H1 (cell line): ENCODE results near the gene SOCS3. TPM values are rescaled to one million over a fixed set of nuclear protein-coding genes. Genes with fewer than 3 reads are reported as not detected.

ENCODE experiments used
- CTCF ChIA-PET: fragments of 300-600 bp; sonication (Branson Sonifier 250); formaldehyde crosslinking; loops from one replicate; lab custom pipeline; 2021; ENCODE audit not compliant: partially characterized antibody; lab: Charles Lee
- POLR2A ChIA-PET: fragments of 300-600 bp; sonication (Branson Sonifier 250); formaldehyde crosslinking; loops from one replicate; lab custom pipeline; 2021; ENCODE audit warnings: inconsistent platforms; ENCODE audit not compliant: partially characterized antibody; lab: Charles Lee
- DNase-seq, 2 experiments: peaks; one replicate each; pipeline versions ENCODE4 v3.0.0 to v3.0.0-alpha.2; 2010 to 2022; ENCODE audit warnings: low spot score in 2 of 2, low read depth in 1 of 2, mixed read lengths in 1 of 2
- FAIRE-seq: peaks from 2 replicates; lab custom pipeline; 2011; peaks lifted over from hg19 to GRCh38; lab: Jason Lieb, UNC
- H2AFZ ChIP-seq: 2 replicates; pipeline ENCODE4 v1.8.1; 2012; ENCODE audit warnings: low read length, inconsistent platforms
- H2AK5ac ChIP-seq: 2 replicates; pipeline ENCODE4 v1.6.1; 2013; ENCODE audit warnings: low read depth, low read length
- H2BK120ac ChIP-seq: replicated peaks from 2 replicates; pipeline ENCODE3; 2013; ENCODE audit warnings: low read depth, low read length, inconsistent platforms
- H2BK12ac ChIP-seq: 2 replicates; pipeline ENCODE4 v1.6.1; 2013; ENCODE audit warnings: low read depth, low read length
- H2BK15ac ChIP-seq: 2 replicates; pipeline ENCODE4 v1.6.1; 2013; ENCODE audit warnings: low read length
- H2BK20ac ChIP-seq: 2 replicates; pipeline ENCODE4 v1.6.1; 2013; ENCODE audit warnings: low read length
- H2BK5ac ChIP-seq: 2 replicates; pipeline ENCODE4 v1.6.1; 2013; ENCODE audit warnings: low read depth, low read length
- H3K14ac ChIP-seq: 2 replicates; pipeline ENCODE4 v1.6.1; 2013; ENCODE audit warnings: inconsistent platforms; ENCODE audit not compliant: insufficient read length
- H3K18ac ChIP-seq: 2 replicates; pipeline ENCODE4 v1.6.1; 2013; ENCODE audit warnings: low read length; ENCODE audit errors: extremely low read depth
- H3K23ac ChIP-seq: 2 replicates; pipeline ENCODE4 v1.6.1; 2013; ENCODE audit warnings: inconsistent platforms; ENCODE audit not compliant: insufficient read length
- H3K23me2 ChIP-seq: 2 replicates; pipeline ENCODE4 v1.6.1; 2013; ENCODE audit warnings: low read depth, low read length
- H3K27ac ChIP-seq: 2 replicates; pipeline ENCODE4 v1.6.1; 2011; ENCODE audit warnings: low read depth, low read length, inconsistent platforms
- H3K27me3 ChIP-seq, 4 experiments: replicated peaks in 1 of 4; 1 replicate in 1 of 4; 2 replicates in 3 of 4; pipeline versions ENCODE4 v1.6.1 to v1.8.1; 2011 to 2013; ENCODE audit warnings: low read length in 3 of 4, mild to moderate bottlenecking in 3 of 4, inconsistent platforms in 2 of 4, mixed read lengths in 2 of 4, moderate library complexity in 1 of 4; ENCODE audit not compliant: control insufficient read depth in 3 of 4, insufficient read depth in 3 of 4; ENCODE audit errors: extremely low read depth in 1 of 4
- H3K36me3 ChIP-seq, 4 experiments: 2 replicates each; pipeline versions ENCODE4 v1.6.1 to v1.8.1; 2011 to 2013; ENCODE audit warnings: mild to moderate bottlenecking in 4 of 4, low read length in 3 of 4, moderate library complexity in 2 of 4, control low read depth in 1 of 4, inconsistent platforms in 1 of 4; ENCODE audit not compliant: insufficient read depth in 4 of 4, control insufficient read depth in 2 of 4
- H3K4ac ChIP-seq: replicated peaks from 2 replicates; pipeline ENCODE3; 2013; ENCODE audit warnings: low read length, low read depth, mixed read lengths, inconsistent platforms; ENCODE audit not compliant: insufficient read length
- H3K4me1 ChIP-seq, 4 experiments: replicated peaks in 1 of 4; 1 replicate in 1 of 4; 2 replicates in 3 of 4; pipeline versions ENCODE4 v1.6.1 to v1.8.1; 2011 to 2013; ENCODE audit warnings: low read length in 3 of 4, inconsistent platforms in 2 of 4, mixed read lengths in 1 of 4; ENCODE audit not compliant: insufficient read depth in 4 of 4, control insufficient read depth in 3 of 4
- H3K4me2 ChIP-seq, 2 experiments: 2 replicates each; pipeline versions ENCODE4 v1.6.1 to v1.8.1; 2011 to 2013; ENCODE audit warnings: low read depth in 2 of 2, low read length in 2 of 2, control low read depth in 1 of 2, inconsistent platforms in 1 of 2, mild to moderate bottlenecking in 1 of 2; ENCODE audit not compliant: insufficient read depth in 1 of 2
- H3K4me3 ChIP-seq, 4 experiments: fragments of 200-600, 300-600 bp in 1 of 4; sonication (generic), shearing (Covaris generic), sonication (Bioruptor Twin) in 1 of 4; 2 replicates each; pipeline versions ENCODE4 v1.5.1 to v1.8.1; 2011 to 2016; ENCODE audit warnings: low read length in 4 of 4, low read depth in 3 of 4, control low read depth in 2 of 4, inconsistent platforms in 2 of 4, mild to moderate bottlenecking in 2 of 4, mixed read lengths in 1 of 4, moderate library complexity in 1 of 4; ENCODE audit not compliant: insufficient read depth in 2 of 4; ENCODE audit errors: extremely low read depth in 1 of 4
- H3K56ac ChIP-seq: replicated peaks from 2 replicates; pipeline ENCODE3; 2013; ENCODE audit warnings: low read depth, mild to moderate bottlenecking, mixed read lengths, low read length, inconsistent platforms; ENCODE audit not compliant: insufficient read length
- H3K79me1 ChIP-seq: 2 replicates; pipeline ENCODE4 v1.6.1; 2013; ENCODE audit warnings: low read depth, low read length, control low read depth
- H3K79me2 ChIP-seq, 2 experiments: 2 replicates each; pipeline versions ENCODE4 v1.6.1 to v1.8.1; 2012 to 2013; ENCODE audit warnings: low read length in 2 of 2, mild to moderate bottlenecking in 2 of 2, inconsistent platforms in 1 of 2; ENCODE audit not compliant: insufficient read depth in 2 of 2, control insufficient read depth in 1 of 2
- H3K9ac ChIP-seq, 4 experiments: replicated peaks in 1 of 4; 1 replicate in 1 of 4; 2 replicates in 3 of 4; pipeline versions ENCODE4 v1.6.1 to v1.8.1; 2011 to 2013; ENCODE audit warnings: low read depth in 3 of 4, low read length in 3 of 4, control low read depth in 2 of 4, mild to moderate bottlenecking in 2 of 4, moderate library complexity in 2 of 4, inconsistent platforms in 1 of 4; ENCODE audit errors: extremely low read depth in 1 of 4
- H3K9me3 ChIP-seq, 2 experiments: 2 replicates each; pipeline versions ENCODE4 v1.6.1 to v1.8.1; 2012 to 2013; ENCODE audit warnings: mild to moderate bottlenecking in 2 of 2, moderate library complexity in 2 of 2, control low read depth in 1 of 2, inconsistent platforms in 1 of 2, low read depth in 1 of 2, low read length in 1 of 2, mixed read lengths in 1 of 2; ENCODE audit not compliant: insufficient read depth in 2 of 2
- H4K20me1 ChIP-seq, 2 experiments: replicated peaks in 1 of 2; 2 replicates each; pipeline versions ENCODE3 to v1.8.1; 2011 to 2013; ENCODE audit warnings: inconsistent platforms in 2 of 2, low read length in 2 of 2, mild to moderate bottlenecking in 1 of 2; ENCODE audit not compliant: insufficient read depth in 2 of 2, control insufficient read depth in 1 of 2
- H4K5ac ChIP-seq: 2 replicates; pipeline ENCODE4 v1.6.1; 2013; ENCODE audit warnings: low read length, low read depth, mixed read lengths, inconsistent platforms; ENCODE audit not compliant: insufficient read length
- H4K8ac ChIP-seq: 2 replicates; pipeline ENCODE4 v1.8.0; 2013; ENCODE audit warnings: mild to moderate bottlenecking, moderate library complexity, low read length, inconsistent platforms; ENCODE audit not compliant: insufficient read depth; ENCODE audit errors: extremely low read depth
- H4K91ac ChIP-seq: replicated peaks from 2 replicates; pipeline ENCODE3; 2013; ENCODE audit warnings: low read length, mixed read lengths, inconsistent platforms; ENCODE audit not compliant: insufficient read length
- BACH1 ChIP-seq: IDR thresholded peaks from 2 replicates; pipeline ENCODE4 v1.6.1; 2012; ENCODE audit warnings: low read length, improper control_type of control experiment
- BCL11A ChIP-seq, 2 experiments: IDR thresholded peaks; one replicate each; pipeline ENCODE4 v1.6.1; 2011; ENCODE audit warnings: low read depth in 2 of 2, low read length in 2 of 2, mild to moderate bottlenecking in 2 of 2
- CBX5 ChIP-seq: fragments of 300-800, 300-1000 bp; sonication (generic); IDR thresholded peaks from 2 replicates; pipeline ENCODE4 v1.7.1; 2016; ENCODE audit warnings: antibody characterized with exemption, low read length, low read depth
- CTBP2 ChIP-seq: IDR thresholded peaks from 2 replicates; pipeline ENCODE4 v1.7.0; 2011; ENCODE audit warnings: borderline replicate concordance, mild to moderate bottlenecking, moderate library complexity, mixed read lengths, low read length; ENCODE audit not compliant: insufficient read depth, insufficient read length
- E2F6 ChIP-seq: IDR thresholded peaks from 2 replicates; pipeline ENCODE4 v1.6.1; 2012; ENCODE audit warnings: inconsistent platforms
- JUN ChIP-seq: IDR thresholded peaks from 2 replicates; pipeline ENCODE4 v1.6.1; 2011; ENCODE audit warnings: low read depth, mild to moderate bottlenecking, improper control_type of control experiment, low read length
- KDM5A ChIP-seq: fragments of 200-600 bp; IDR thresholded peaks from 2 replicates; pipeline ENCODE4 v1.7.1; 2012; ENCODE audit warnings: mild to moderate bottlenecking, low read length, inconsistent platforms, mixed read lengths
- MAX ChIP-seq: IDR thresholded peaks from 2 replicates; pipeline ENCODE4 v1.6.1; 2012; ENCODE audit warnings: inconsistent platforms
- NANOG ChIP-seq: IDR thresholded peaks from 2 replicates; pipeline ENCODE4 v1.6.1; 2011; ENCODE audit warnings: low read length, low read depth, mild to moderate bottlenecking, inconsistent platforms; ENCODE audit not compliant: insufficient read depth, poor library complexity, severe bottlenecking
- SAP30 ChIP-seq: fragments of 300-600 bp; sonication (generic); IDR thresholded peaks from 2 replicates; pipeline ENCODE4 v1.7.1; 2012; ENCODE audit warnings: low read length, moderate library complexity, mild to moderate bottlenecking, inconsistent platforms; ENCODE audit not compliant: insufficient read depth, insufficient replicate concordance
- SIX5 ChIP-seq: IDR thresholded peaks from 2 replicates; pipeline ENCODE4 v1.6.1; 2011; ENCODE audit warnings: mild to moderate bottlenecking, low read depth, low read length
- ZNF274 ChIP-seq: IDR thresholded peaks from 2 replicates; pipeline ENCODE4 v1.7.0; 2012; ENCODE audit warnings: low read length, borderline replicate concordance; ENCODE audit errors: extremely low read depth
- WGBS, 2 experiments: shearing (Covaris generic) in 1 of 2; methylation state at CpG; one replicate each; pipeline versions ENCODE4 v1.1.6 to v1.1.7; 2013 to 2015; ENCODE audit warnings: low lambda C conversion rate in 2 of 2, mixed read lengths in 2 of 2, inconsistent platforms in 1 of 2, low coverage in 1 of 2, missing lambda C conversion rate in 1 of 2; ENCODE audit not compliant: insufficient replicate concordance in 2 of 2, insufficient coverage in 1 of 2, insufficient read length in 1 of 2; ENCODE audit errors: extremely low coverage in 1 of 2, missing lambda C conversion rate in 1 of 2; 5-methylcytosine and 5-hydroxymethylcytosine counted together
- polyA plus RNA-seq, 7 experiments: library from polyadenylated mRNA; depleted of rRNA in 3 of 7; stranded (reverse) in 5 of 7; unstranded in 2 of 7; fragments of >200 nt in 5 of 7; fragments of 200-250 nt in 2 of 7; gene quantifications; 1 replicate in 5 of 7; 2 replicates in 1 of 7; 4 replicates in 1 of 7; pipeline versions ENCODE4 v1.2.1 to v1.2.3, GENCODE V29; 2011 to 2013; ENCODE audit warnings: missing spikeins in 2 of 7, mixed read lengths in 2 of 7
- total RNA-seq: library from RNA; stranded (reverse); fragmentation: NEBNext Ultra II Directional; extraction: Animal tissue kit (Norgen Biotek cat#: 25700); gene quantifications from 2 replicates; pipeline ENCODE4 v1.2.1, GENCODE V29; 2021

SOCS3 gene
- total and polyA plus RNA-seq, 2 of the 8 experiments (the other 6 are each of a cell fraction or from before 2014, with no cell fraction given), result 10.1 to 47.9 TPM

GRCh38 chr17:78371056-78371455, 11.2 kb upstream of the SOCS3 start:
- Histone ChIP-seq H2BK12ac (peak overlapping the region; percentile 90; the same call in 1 of the 2 replicates), H3K79me1 (no peaks in the 10 kb centered on the region), H3K4me3 (no peak overlapping the region), H3K4me2 (no peak overlapping the region), H2BK5ac (peak overlapping the region; percentile 99; the same call in 1 of the 2 replicates), H2BK120ac (no peak overlapping the region), H3K23ac (no peak overlapping the region), H3K27me3 (no peaks in the 10 kb centered on the region), H2BK20ac (peak overlapping the region; percentile 86; the same call in 1 of the 2 replicates), H3K79me2 (no peaks in the 10 kb centered on the region), H3K14ac (no peak overlapping the region), H2BK15ac (no peak overlapping the region), H3K9me3 (no peaks in the 10 kb centered on the region), H3K56ac (no peak overlapping the region), H3K4ac (peak overlapping the region; percentile 57), H4K91ac (no peak overlapping the region), H3K23me2 (no peaks in the 10 kb centered on the region), H3K9ac (no peak overlapping the region), H3K27ac (peak overlapping the region; percentile 76; the same call in 1 of the 2 replicates), H3K4me1 (peaks cover 30 to 56% (median 43%) of the 10 kb centered on the region in 4 experiments), H2AFZ (no peak overlapping the region), H4K20me1 (no peaks in the 10 kb centered on the region), H3K36me3 (no peaks in the 10 kb centered on the region), H3K18ac (no peak overlapping the region; the same call in 1 of the 2 replicates), H4K8ac (no peak overlapping the region), H4K5ac (no peak overlapping the region), H2AK5ac (0 out of 2 replicates have a peak overlapping the region, but pooled peaks have one; percentile 43)
- no peak for FAIRE-seq
- 92% methylated on average over 7 of the region's 7 CpGs; no CpG with 5 or more reads in 1 of the 2 experiments for WGBS, 2 experiments
- ChIA-PET CTCF (interaction anchor here (1.7 to 20.5 kb wide), 2 partner anchors 24 to 51 kb away, joined by 7 to 257 read pairs; no protein-coding TSS in a partner anchor), POLR2A (interaction anchor here (1.3 to 1.8 kb wide), 2 partner anchors 13 to 21 kb away, joined by 3 to 24 read pairs; partner anchors contain the start of gene SOCS3)
- DNase-seq, result no peak
- TF ChIP-seq SIX5, result no peak
- TF ChIP-seq MAX, result no peak
- no peak for TF ChIP-seq JUN
- no peak for TF ChIP-seq E2F6
- no peak for TF ChIP-seq BACH1
- no peak for TF ChIP-seq ZNF274
- TF ChIP-seq SAP30, result no peak
- no peak for TF ChIP-seq BCL11A (IDR thresholded peaks at IDR 0.05; ENCODE audit: low read depth in 2 of 2, low read length in 2 of 2)
- no peak for TF ChIP-seq NANOG
- TF ChIP-seq KDM5A, result no peak
- TF ChIP-seq CTBP2, result no peak
- TF ChIP-seq CBX5, result no peak
